ENCODE results near the gene STOML1.
"Not testable (repeated sequence)": the region's sequence is repeated elsewhere in the genome, so short reads cannot be mapped to it uniquely, and the experiment has no call there.

Gene STOML1

DNA sequence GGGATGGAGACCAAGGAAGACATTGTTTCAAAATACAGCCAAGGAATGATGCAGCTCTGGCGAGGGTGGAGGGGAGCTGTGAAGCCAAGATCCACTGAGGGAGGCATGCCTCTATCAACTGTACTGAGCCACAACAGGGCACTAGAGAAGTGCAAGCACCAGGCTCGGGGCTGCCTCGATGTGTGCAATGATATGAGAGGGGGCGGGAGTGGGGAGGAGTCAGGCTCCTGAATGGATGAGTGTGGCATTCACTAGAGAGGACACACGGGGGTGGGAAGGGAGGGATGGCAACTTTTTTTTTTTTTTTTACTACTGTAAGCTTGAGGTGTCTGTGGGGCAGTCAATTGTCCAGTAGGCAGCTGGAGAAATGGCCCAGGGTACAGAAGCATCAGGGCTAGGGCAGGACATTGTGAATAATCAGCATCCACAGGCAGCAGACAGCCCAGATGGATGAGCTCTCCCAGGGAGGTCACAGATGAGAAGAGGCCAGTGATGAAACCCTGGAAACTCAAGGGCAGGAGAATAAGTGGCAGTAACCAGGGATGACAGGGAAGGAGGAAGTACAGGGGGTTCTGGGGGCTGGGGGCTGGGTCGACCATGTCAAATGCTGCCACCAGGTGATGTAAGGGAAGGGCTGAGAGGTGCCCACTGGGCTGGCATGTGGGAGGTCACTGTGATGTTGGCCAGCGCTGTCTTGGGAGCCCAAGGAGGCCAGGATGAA lies 5.9 kb downstream of the STOML1 start:
- DNase-seq = no peak

DNA sequence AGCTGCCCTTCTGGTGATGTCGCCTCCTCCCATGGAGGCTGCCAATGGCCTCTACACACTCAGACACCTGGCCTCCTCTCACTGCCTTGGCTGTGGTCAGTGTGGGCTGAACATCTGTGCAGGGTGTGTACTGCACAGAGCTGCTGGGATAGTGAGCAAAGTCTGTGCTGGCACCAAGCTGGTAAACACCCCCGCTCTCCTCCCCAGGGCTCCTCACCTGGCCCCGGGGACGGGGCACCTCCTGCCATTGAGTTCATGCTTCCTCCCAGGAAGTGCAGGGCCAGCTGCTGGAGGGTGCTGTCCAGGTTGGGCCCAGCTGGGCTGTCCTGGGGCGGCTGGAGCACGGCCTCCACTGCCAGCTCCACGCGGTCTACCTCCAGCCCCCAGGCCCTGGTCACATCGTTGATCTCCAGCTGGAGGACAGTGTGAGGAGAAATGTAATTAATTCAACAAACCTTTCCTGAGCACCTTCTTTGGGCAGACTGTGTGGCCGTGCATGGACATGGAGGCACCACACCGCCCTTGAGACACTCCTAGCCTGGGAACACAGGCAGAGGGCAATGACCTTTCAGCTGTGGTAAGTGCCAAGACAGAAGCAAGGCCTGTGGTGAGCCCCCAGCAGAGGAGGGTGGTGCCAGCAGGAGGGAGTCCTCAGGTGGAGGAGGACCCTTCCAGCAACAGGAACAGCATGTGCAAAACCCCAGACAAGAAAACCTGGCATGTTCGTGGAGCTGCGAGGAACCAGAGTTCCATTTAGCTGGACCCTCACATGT lies 6.8 kb downstream of the STOML1 start:
- DNase-seq = no peak

DNA sequence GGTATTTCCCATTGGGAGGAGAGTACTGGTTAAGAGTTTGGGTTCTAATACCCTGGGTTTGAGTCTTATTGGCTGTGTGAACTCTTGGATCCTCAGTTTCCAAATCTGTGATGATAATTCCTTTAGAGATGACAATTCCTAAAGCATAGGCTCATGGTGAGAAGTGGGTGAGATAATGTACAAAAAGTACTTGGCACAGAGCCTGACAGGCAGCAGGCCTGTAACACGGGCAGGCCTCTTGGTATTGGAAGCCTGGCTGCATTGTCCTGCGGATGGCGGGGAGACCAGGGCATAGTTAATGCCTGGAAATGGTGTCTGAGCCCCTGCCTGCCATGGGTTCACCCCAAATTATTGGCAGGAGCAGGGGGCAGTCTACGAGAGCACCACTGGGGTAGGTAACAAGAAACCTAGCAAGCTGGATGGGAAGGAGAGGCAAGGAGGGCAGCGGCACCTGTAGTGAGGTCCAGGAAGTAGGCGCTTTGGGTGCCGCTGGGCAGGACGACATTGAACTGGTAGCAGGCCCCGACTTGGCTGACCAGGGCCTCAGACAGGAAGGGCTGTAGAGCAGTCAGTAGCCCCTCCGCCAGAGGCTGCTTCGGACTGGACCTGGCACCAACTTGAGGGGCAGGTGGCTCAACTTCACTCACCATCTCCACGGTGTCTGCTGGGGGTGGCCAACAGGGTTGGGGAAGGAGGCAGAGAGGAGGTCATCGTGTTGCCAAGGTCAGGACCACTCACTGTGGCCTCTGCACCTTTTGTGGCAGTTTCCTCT lies 7.7 kb downstream of the STOML1 start:
- no peak for DNase-seq

DNA sequence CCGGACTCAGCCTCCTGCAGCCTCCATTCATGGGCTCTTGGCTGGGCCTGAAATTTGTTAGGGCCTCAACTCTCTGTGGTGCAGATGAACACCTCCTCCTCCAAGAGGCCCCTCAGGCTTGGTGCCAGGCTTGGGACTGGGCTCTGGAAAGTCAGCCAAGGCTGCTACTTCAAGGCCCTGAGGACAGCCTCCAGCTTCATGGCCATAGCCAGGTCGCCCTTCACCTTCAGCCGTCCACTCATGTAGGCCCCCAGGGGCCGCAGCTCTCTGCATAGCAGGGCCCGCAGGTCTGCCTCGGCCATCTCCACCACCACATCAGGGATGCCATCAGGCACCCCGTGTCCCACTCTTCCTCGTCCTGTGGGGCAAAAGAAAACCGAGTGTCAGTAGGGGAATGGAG lies 8.3 kb downstream of the STOML1 start:
- no peak for DNase-seq

DNA sequence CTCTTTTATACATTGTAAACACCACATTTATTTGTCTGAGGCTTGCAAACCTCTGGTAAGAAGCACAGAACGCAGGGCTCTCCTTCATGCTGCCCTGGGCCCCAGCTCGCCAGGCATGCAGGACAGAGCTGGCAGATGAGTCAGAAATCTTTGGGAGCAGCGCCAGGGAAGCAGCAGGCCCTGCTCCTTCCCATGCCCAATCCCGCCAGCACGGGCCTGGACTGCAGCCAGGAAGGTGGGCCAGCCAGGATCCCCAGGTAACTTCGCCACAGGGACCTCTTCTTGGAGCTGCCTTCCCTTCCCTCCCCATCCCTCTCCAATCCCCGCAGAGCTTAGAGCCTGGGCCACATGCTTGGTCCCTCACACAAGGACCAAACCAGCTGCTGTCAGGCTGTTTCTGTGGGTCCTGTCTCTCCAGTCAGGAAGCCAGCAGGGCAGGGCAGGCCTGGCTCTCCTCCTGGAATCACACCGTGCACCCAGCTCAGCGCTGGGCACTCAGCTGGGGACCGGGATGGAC lies 8.8 kb downstream of the STOML1 start:
- DNase-seq = no peak

DNA sequence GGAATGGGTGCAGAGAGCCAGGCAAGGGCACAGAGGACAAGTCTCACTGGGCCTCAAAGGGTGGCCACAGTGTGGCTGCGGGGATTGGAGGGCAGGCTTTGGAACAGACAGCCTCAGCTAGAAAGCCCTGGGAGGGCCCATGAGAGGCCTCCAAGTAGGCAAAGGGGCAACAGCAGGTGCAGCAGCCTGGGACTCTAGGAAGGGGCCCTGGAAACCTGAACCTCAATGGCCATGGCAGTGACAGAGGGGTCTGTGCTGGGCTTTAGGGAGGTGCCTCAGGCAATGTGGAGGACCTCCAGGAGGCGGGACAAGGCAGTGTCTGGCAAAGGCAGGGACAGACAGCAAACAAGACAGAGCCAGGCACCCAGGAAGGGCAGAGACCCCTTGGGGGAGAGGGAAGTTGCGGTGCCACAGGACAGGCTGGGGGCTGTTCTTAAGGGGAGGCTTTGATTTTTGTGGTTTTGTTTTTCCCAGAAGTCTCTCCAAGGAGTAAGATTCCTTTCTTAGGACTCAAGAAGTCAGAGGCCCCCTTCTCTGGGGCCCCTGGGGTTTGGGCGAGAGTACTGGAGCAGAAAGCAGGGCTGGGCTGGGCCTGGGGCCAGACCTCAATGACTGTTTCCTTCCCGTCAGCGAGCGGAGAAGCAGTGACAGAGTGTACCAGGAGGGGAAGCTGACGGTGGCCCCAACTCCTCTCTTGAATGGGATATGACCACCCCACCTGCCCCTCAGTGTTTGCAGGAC lies 9.7 kb downstream of the STOML1 start:
- DNase-seq = no peak

DNA sequence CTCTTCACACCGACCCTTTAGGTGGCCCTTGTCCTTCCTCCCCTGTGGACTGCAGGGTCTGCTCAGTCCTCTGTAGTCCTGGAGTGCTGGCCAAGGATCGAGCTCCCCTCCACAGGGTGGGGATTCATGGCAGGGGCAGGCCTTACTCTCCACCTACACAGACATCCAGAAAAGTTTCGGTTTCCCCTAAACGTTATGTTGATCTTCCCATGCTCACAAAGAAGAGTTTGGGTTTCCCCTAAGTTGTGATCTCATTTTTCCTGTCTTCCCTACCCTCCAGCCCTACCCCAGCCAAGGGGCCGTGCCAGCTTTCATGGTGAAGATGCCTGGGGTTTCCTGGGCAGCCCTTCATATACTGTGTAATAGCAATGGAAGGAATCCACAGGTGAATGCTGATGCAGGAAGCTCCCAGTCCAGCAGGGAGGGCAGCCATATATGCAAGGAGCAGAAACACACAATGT lies 10.3 kb downstream of the STOML1 start:
- DNase-seq = no peak

DNA sequence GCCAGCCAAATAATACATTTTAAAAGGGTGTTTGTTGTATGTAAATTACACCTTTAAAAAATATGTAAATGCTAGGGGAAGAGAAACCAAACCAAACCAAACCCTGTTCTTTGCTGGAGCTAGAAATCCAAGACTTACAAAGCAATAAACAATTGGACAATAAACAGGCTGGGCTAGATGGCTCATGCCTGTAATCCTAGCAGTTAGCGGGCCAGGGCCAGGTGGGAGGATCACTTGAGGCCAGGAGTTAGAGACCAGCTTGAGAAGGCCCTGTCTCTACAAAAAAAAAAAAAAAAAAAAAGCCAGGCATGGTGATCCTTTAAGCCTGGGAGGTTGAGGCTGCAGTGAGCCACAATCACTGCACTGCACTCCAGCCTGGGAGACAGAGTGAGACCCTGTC lies 12.5 kb downstream of the STOML1 start:
- no peak for DNase-seq

DNA sequence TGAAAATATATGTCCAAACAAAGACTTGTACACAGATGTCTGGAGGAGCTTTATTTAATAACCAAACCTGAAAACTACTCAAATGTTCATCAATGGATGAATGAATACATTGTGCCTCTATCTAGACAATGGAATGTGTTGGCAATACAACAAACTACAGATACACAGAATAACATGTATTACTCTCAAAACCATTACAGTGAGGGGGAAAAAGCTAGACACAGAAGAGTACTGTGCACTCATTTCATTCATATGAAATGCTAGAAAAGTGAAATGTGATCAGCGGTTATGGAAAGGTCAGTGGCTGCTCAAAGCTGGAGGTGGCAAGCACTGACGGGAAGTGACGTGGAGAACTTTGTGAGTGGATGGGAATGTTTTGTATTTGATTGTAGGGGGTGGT lies 13.2 kb downstream of the STOML1 start:
- no peak for DNase-seq

DNA sequence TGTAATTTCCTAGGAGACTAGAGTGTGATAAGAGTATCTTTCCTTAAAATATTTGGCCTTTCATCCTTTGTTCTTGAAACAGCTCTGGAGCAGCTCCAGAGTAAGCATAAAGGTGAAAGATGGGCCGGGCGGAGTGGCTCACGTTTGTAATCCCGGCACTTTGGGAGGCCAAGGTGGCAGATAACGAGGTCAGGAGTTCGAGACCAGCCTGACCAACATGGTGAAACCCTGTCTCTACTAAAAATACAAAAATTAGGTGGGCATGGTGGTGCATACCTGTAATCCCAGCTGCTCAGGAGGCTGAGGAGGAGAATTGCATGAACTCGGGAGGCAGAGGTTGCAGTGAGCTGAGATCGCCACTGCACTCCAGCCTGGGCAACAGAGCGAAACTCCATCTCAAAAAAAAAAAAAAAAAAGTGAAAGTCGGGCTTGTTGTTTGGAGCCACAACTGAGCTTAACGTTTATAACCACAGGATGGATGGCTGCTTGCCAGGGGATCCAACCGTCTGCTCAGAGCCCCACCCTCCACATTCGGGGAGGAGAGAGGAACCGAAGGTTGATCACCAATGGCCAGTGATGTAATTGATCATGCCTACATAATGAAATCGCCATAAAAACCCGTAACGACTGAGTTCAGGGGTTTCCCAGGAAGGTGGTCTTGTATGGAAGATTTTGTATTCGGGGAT lies 16.5 kb downstream of the STOML1 start:
- not testable (repeated sequence) for DNase-seq

DNA sequence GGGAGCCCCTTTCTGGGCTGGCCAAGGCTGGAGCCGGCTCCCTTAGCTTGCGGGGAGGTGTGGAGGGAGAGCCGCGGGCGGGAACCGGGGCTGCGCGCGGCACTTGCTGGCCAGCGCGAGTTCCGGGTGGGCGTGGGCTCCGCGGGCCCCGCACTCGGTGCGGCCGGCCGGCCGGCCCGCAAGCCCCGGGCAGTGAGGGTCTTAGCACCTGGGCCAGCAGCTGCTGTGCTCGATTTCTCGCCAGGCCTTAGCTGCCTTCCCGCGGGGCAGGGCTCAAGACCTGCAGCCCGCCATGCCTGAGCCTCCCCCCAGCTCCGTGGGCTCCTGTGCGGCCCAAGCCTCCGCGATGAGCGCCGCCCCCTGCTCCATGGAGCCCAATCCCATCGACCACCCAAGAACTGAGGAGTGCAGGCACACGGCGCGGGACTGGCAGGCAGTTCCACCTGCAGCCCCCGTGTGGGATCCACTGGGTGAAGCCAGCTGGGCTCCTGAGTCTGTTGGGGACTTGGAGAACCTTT lies 18.4 kb downstream of the STOML1 start:
- not testable (repeated sequence) for DNase-seq

DNA sequence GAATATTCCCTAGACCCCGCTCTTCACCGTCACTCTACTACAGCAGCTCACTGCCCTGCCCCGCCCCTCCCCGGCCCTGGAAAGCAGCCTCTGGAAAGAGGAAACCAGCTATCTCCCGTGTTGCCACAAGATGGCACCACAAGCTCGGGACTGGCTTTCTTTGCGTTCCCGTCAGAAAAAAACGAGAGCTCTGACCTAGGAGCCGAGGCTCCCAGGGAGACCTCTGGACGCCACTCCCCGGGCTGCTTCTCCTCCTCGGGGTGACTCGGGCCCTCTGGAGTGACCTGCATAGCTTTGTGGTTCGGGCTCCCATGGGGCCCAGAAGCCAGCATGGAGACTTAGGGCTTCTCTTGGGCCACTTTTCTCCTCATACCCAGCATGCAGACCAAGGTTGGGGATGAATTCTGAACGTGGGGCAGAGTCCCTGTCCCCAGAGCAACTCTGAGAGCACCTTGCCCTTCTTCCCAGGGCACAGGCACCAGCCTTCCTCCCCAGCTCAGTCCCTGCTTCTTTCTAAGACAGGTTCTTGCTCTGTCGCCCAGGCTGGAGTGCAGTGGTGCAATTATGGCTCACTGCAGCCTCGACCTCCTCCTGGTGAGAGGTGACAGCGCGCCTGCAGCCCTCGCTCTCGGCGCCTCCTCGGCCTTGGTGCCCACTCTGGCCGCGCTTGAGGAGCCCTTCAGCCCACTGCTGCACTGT lies 19.0 kb downstream of the STOML1 start:
- DNase-seq = peak; percentile 81

DNA sequence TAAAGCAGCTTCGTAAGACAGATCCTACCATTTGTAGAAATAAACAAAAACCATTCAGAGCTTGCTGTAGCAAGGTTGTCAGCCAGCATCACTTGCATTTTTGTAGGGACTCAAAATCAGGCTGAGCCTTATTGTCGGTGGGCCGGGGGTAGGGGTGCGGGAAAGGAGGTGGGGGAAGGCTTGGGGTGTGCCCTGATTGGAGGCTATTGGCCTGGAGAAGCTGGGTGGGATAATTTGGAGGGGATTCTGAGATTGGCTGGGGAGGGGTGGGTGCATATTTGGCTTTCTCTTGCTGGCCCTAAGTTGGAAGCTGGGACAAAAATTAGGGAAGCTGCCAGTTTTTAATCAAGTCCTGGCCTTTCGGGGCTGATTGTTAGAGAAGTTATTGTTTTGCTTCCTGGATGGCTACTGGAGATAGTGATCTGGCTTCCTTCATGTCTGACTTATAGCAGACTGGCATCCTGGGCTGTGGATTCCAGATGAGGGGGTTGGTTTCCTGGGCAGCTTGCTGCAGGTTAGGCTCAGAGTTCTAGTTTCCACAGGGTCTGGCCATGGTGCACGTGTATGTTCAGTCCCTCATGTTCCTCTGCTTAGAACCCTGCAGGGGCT lies 22.8 kb downstream of the STOML1 start:
- DNase-seq = no peak

DNA sequence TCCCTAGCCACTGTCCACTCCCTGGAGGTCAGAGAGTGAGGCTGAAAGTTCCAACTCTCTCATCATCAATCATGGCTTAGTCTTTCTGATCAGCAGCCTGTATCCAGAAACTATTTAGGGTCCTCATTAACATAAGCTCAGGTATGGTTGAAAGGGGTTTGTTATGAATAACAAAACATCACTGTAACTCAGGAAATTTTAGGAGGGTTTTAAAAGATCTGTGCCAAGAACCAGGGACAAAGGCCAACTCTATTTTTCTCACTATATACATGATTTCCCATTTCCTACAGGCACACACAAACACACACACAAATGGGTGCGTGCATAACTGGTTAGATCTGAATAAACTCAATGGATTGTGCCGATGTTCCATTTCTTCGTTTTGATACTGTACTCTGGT lies 23.6 kb downstream of the STOML1 start:
- DNase-seq = no peak

DNA sequence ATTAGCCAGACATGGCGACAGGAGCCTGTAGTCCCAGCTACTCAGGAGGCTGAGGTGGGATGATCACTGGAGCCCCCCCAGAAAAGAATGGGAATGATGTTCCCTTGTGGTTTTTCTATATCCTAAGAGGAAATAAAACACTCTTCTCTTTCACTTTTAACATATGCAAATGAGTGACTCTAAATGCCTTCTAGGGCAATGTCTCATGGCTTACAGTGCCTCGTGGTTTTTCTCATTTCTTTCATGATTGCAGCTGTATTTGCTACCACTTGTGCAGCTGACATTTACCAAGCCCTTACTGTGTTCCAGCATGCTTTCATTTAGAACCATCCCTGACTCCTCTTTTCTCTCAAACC lies 26.4 kb downstream of the STOML1 start:
- no peak for DNase-seq

DNA sequence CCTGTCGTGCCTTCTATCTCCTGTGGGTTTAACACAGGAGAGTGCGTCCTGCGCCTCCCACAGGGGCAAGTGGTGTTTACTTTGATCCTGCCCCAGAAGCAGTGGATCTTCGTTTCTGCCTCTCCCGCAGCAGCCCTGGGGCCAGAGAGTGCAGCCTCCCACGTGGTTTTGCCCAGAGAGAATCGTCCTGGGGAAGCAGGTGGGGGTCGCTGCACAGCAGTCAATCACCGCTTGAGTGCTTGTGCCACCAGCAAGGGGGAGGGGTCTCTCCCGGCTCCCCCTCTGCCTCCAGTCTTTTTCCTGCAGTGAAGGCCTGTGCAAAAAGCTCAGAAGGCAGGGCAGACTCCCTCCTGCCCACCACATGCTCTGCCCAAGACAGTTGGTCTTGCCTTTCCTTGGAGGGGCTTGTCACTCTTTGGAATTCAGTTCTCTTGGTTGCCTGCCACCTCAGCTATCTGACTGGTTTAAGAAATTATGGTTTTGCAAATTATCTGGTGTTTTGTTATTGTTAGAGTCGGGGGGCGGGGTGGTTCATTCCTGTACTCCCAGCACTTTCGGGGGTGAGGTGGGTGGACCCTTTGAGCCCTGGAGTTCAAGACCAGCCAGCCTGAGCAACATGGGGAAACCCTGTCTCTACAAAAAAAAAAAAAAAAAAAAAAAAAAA lies 26.9 kb downstream of the STOML1 start:
- no peak for DNase-seq

DNA sequence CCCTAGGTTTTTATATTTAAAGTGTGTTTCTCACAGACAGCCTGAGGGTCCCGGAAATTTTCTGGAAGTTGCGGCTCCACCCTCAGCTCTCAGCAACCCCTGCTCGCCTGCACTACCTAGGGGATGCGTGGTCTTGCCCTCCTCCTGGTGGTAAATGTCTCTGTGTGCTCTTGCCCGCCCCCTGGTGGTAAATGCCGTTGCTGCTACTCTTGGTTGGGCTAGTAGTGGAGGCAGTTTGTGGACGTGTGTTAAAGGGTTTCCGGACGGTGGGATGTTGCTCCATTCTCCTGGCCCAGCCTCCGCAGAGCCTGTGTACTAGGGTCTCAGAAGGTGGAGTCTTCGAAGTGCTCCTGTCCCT lies 27.4 kb downstream of the STOML1 start:
- DNase-seq = peak; percentile 72

DNA sequence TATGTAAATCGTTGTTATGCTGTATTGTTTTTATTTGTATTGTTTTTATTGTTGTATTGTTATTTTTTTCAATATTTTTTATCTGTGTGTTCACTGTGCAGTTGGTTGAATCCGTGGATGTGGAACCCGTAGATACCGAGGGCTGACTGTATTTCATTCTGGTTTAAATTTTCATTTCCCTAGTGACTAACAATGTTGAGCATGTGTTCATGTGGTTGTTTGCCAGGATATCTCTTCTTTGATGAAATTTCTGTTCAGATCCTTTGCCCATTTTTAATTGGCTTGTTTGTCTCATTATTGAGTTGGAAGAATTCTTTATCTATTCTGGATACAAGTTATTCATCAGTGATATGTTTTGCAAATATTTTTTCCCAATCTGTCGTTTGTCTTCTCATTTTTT lies 29.7 kb downstream of the STOML1 start:
- no peak for DNase-seq

DNA sequence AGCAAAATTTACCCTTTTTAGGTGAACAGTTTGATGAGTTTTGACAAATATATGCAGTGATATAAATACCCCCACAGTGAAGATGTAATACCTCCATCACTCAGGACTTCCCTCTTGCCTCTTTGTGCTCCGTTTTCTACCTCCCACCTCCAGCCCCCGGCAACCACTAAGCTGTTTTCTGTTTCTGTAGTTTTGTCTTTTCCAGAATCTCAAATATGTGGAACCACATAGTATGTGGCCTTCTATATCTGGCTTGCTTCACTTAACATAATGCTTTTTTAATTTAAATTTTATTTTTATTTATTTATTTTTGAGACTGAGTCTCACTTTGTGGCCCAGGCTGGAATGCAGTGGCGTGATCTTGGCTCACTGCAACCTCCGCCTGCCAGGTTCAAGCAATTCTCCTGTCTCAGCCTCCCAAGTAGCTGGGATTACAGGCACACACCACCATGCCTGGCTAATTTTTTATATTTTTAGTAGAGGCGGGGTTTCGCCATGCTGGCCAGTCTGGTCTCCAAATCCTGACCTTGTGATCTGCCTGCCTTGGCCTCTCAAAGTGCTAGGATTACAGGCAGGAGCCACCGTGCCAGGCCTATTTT lies 31.5 kb downstream of the STOML1 start:
- DNase-seq = not testable (repeated sequence)

DNA sequence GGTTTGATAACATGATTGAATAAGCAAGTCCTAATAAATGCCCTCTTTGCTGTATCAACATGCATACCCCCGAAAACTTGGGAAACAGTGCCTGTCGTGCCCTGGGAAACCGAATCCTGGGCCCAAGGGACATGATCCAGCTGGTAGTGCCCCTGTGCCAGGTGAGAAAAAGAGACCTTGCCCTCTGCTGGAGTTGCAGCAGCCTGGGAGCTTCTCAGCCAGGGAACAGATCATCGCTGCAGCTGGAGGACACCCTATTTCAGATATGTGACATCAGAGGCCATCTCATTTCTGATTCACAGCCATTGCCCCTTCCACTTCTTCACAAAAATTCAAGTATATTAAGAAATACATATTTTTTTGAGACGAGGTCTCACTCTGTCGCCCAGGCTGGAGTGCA lies 32.3 kb downstream of the STOML1 start:
- DNase-seq = no peak

Data from NCI-H1436 (cell line).